Measurements from ENCODE around the gene FBXO38. TPM values are rescaled to one million over a fixed set of nuclear protein-coding genes. Genes with fewer than 3 reads are reported as not detected.

FBXO38 gene
- total RNA-seq, 1 donor from 2014 or later = 67.1 TPM

DNA sequence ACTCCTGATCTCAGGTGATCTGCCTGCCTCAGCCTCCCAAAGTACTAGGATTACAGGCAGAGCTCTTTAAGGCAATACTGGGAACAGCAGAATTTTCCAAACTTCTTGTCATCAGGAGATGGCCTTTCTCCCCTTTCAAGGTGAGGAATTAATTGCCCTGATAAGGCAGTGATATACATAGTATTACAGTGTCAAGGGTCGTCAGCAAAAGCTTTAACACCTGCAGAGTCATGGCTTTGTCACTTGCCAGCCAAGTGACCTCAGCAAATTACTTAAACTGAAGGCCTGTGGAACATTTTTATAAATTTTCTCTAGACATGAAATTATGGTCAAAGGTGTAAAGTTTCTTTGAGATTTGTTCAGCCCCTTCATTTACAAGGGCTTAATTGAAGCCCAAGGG lies 59.5 kb downstream of the FBXO38 start:
- Histone ChIP-seq H3K36me3 (peaks cover 56% of the 10 kb centered on the region), H3K27ac (no peak overlapping the region), H3K4me1 (no peaks in the 10 kb centered on the region), H3K9me3 (no peaks in the 10 kb centered on the region), H3K4me3 (no peak overlapping the region), H3K27me3 (no peaks in the 10 kb centered on the region)
- TF ChIP-seq, protein P1, sequence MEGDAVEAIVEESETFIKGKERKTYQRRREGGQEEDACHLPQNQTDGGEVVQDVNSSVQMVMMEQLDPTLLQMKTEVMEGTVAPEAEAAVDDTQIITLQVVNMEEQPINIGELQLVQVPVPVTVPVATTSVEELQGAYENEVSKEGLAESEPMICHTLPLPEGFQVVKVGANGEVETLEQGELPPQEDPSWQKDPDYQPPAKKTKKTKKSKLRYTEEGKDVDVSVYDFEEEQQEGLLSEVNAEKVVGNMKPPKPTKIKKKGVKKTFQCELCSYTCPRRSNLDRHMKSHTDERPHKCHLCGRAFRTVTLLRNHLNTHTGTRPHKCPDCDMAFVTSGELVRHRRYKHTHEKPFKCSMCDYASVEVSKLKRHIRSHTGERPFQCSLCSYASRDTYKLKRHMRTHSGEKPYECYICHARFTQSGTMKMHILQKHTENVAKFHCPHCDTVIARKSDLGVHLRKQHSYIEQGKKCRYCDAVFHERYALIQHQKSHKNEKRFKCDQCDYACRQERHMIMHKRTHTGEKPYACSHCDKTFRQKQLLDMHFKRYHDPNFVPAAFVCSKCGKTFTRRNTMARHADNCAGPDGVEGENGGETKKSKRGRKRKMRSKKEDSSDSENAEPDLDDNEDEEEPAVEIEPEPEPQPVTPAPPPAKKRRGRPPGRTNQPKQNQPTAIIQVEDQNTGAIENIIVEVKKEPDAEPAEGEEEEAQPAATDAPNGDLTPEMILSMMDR (IDR thresholded peaks at IDR 0.05) = no peak
- intact Hi-C loops (cut with DNase I) = loop anchor here (5.0 kb wide), 1 partner anchor 289 kb away; no protein-coding TSS in a partner anchor
- DNase-seq (no peak), ATAC-seq (no peak)

- no peak overlapping the region for H3K4me3 ChIP-seq
- DNase-seq = no peak
- TF ChIP-seq, protein P1 (IDR thresholded peaks at IDR 0.05) = peak; percentile 77
- H3K36me3 ChIP-seq = peaks cover 48% of the 10 kb centered on the region
- ATAC-seq = peak; percentile 92
- no peaks in the 10 kb centered on the region for H3K4me1 ChIP-seq
- no peak overlapping the region for H3K27ac ChIP-seq
- intact Hi-C loops (cut with DNase I) = loop anchor here (5.0 kb wide), 1 partner anchor 288 kb away; no protein-coding TSS in a partner anchor
- no peaks in the 10 kb centered on the region for H3K9me3 ChIP-seq
- no peaks in the 10 kb centered on the region for H3K27me3 ChIP-seq
Measured at GRCh38 chr5:148443998-148444397, 60.2 kb downstream of the FBXO38 start.

DNA sequence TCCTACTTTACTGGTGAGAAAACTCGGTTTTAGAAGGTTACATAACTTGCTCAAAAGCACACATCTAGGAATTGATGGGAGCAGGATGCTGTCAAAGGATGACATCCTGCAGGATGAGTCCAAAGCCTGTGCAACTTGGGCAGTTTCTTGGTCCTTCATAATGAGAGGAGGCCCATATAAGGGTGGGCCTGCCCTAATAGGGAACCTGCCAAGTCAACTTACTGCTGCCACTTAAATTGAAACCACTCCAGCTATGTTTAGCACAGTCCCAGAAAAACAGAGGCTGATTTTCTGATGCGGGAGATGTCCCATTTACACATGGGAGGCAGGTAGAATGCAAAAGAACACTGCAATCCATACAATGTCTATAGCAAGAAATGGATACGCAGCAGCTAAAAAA lies 61.8 kb downstream of the FBXO38 start:
- intact Hi-C loops (cut with DNase I) = no loop called here
- Histone ChIP-seq H3K4me3 (no peak overlapping the region), H3K36me3 (peaks cover 33% of the 10 kb centered on the region), H3K27me3 (no peaks in the 10 kb centered on the region), H3K27ac (no peak overlapping the region), H3K4me1 (no peaks in the 10 kb centered on the region), H3K9me3 (no peaks in the 10 kb centered on the region)
- DNase-seq = no peak
- TF ChIP-seq, protein P1 (IDR thresholded peaks at IDR 0.05) = no peak
- ATAC-seq = peak; percentile 22

DNA sequence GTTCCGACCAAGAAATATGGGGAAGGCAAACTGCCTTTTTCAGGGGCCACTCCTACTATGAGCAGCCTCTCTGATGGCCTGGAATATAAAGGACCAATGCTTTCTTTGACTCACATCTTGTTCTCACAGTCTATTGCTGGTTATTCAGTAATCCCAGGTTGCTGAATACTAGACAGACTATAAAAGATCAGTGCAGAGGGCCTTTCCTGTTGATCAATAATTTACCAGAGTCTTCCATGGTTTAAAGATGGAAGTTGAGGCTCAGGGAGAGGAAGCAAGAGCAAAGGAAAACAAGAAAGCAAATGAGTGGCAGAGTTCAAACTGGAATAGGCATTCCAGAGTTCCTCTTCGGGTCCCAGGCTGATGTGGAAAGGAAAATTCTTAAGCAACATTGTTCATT lies 62.9 kb downstream of the FBXO38 start:
- ATAC-seq = no peak
- intact Hi-C loops (cut with DNase I) = no loop called here
- no peak for DNase-seq
- Histone ChIP-seq H3K27me3 (no peaks in the 10 kb centered on the region), H3K4me3 (no peak overlapping the region), H3K27ac (no peak overlapping the region), H3K9me3 (no peaks in the 10 kb centered on the region), H3K36me3 (peaks cover 22% of the 10 kb centered on the region), H3K4me1 (no peaks in the 10 kb centered on the region)
- TF ChIP-seq, protein P1 (IDR thresholded peaks at IDR 0.05) = no peak

- no peaks in the 10 kb centered on the region for H3K27me3 ChIP-seq
- TF ChIP-seq, protein P1 (IDR thresholded peaks at IDR 0.05) = no peak
- intact Hi-C loops (cut with DNase I) = no loop called here
- no peak for DNase-seq
- no peak for ATAC-seq
- no peaks in the 10 kb centered on the region for H3K4me1 ChIP-seq
- H3K4me3 ChIP-seq = no peak overlapping the region
- H3K9me3 ChIP-seq = no peaks in the 10 kb centered on the region
- no peaks in the 10 kb centered on the region for H3K36me3 ChIP-seq
- no peak overlapping the region for H3K27ac ChIP-seq
Measured at GRCh38 chr5:148452499-148453193, 68.9 kb downstream of the FBXO38 start.
